HG02970 (cell line): ENCODE results near the gene HK2.

Experiments
- ATAC-seq: cut with Tn5 transposase; IDR thresholded peaks from one replicate; pipeline ENCODE4 v1.9.1; 2021; ENCODE audit warnings: mild to moderate bottlenecking, moderate library complexity, moderate number of reproducible peaks; ENCODE audit not compliant: unreplicated experiment, low FRiP score

Gene HK2

GRCh38 chr2:74873678-74874640, 40.0 kb downstream of the HK2 start:
- no peak for ATAC-seq

GRCh38 chr2:74876081-74876886, 42.4 kb downstream of the HK2 start:
- no peak for ATAC-seq

- ATAC-seq: no peak
Observed at GRCh38 chr2:74877376-74877775, 43.4 kb downstream of the HK2 start.

- ATAC-seq: no peak
Observed at GRCh38 chr2:74877781-74878433, 44.0 kb downstream of the HK2 start.

- ATAC-seq: no peak
Observed at GRCh38 chr2:74878551-74878950, 44.6 kb downstream of the HK2 start.

GRCh38 chr2:74880054-74880728, 46.3 kb downstream of the HK2 start:
- ATAC-seq: no peak

GRCh38 chr2:74881176-74881575, 47.2 kb downstream of the HK2 start:
- no peak for ATAC-seq

GRCh38 chr2:74881626-74882298, 47.8 kb downstream of the HK2 start:
- ATAC-seq: no peak

- ATAC-seq: no peak
Observed at GRCh38 chr2:74882299-74882687, 48.4 kb downstream of the HK2 start.

- ATAC-seq: no peak
Observed at GRCh38 chr2:74883011-74883410, 49.1 kb downstream of the HK2 start.

- ATAC-seq: no peak
Observed at GRCh38 chr2:74884118-74884762, 50.3 kb downstream of the HK2 start.

GRCh38 chr2:74884866-74885265, 50.9 kb downstream of the HK2 start:
- ATAC-seq: no peak

GRCh38 chr2:74886251-74886650, 52.3 kb downstream of the HK2 start:
- ATAC-seq: no peak

GRCh38 chr2:74886811-74887210, 52.9 kb downstream of the HK2 start:
- no peak for ATAC-seq

- no peak for ATAC-seq
Observed at GRCh38 chr2:74887445-74887951, 53.6 kb downstream of the HK2 start.

- ATAC-seq: no peak
Observed at GRCh38 chr2:74887960-74888700, 54.2 kb downstream of the HK2 start.

GRCh38 chr2:74889159-74889558, 55.2 kb downstream of the HK2 start:
- no peak for ATAC-seq

- ATAC-seq: no peak
Observed at GRCh38 chr2:74890711-74891110, 56.8 kb downstream of the HK2 start.
